ENCODE measurements around the gene SLC24A3. TPM values are rescaled to one million over a fixed set of nuclear protein-coding genes. Genes with fewer than 3 reads are reported as not detected.
A peak's percentile ranks its signal among the peaks of the same experiment; 100 is the strongest.
"Not testable (repeated sequence)": the region's sequence is repeated elsewhere in the genome, so short reads cannot be mapped to it uniquely, and the experiment has no call there.

SLC24A3 gene
- total RNA-seq, 1 experiment from 2014 or later: not detected

GRCh38 chr20:19619904-19620430 is 407.5 kb downstream of the SLC24A3 start:
- DNase-seq (ENCODE audit: low spot score): no peak

GRCh38 chr20:19620446-19620845 is 408.0 kb downstream of the SLC24A3 start:
- DNase-seq (ENCODE audit: low spot score): peak; percentile 11

GRCh38 chr20:19621072-19621471 is 408.6 kb downstream of the SLC24A3 start:
- no peak for DNase-seq (ENCODE audit: low spot score)

- no peak for DNase-seq (ENCODE audit: low spot score)
Observed at GRCh38 chr20:19624221-19624965, 412.0 kb downstream of the SLC24A3 start.

GRCh38 chr20:19625426-19625825 is 413.0 kb downstream of the SLC24A3 start:
- no peak for DNase-seq (ENCODE audit: low spot score)

GRCh38 chr20:19626896-19627295 is 414.5 kb downstream of the SLC24A3 start:
- DNase-seq (ENCODE audit: low spot score): no peak

- DNase-seq (ENCODE audit: low spot score): peak; percentile 87
Observed at GRCh38 chr20:19628570-19629134, 416.2 kb downstream of the SLC24A3 start.

GRCh38 chr20:19631410-19631809 is 419.0 kb downstream of the SLC24A3 start:
- DNase-seq (ENCODE audit: low spot score): peak; percentile 12

GRCh38 chr20:19633985-19634384 is 421.5 kb downstream of the SLC24A3 start:
- no peak for DNase-seq (ENCODE audit: low spot score)

- DNase-seq (ENCODE audit: low spot score): not testable (repeated sequence)
Observed at GRCh38 chr20:19639471-19640045, 427.1 kb downstream of the SLC24A3 start.

- no peak for DNase-seq (ENCODE audit: low spot score)
Observed at GRCh38 chr20:19642860-19643259, 430.4 kb downstream of the SLC24A3 start.

GRCh38 chr20:19644085-19644484 is 431.6 kb downstream of the SLC24A3 start:
- no peak for DNase-seq (ENCODE audit: low spot score)

- no peak for DNase-seq (ENCODE audit: low spot score)
Observed at GRCh38 chr20:19646963-19647362, 434.5 kb downstream of the SLC24A3 start.

- DNase-seq (ENCODE audit: low spot score): no peak
Observed at GRCh38 chr20:19648024-19648423, 435.6 kb downstream of the SLC24A3 start.

GRCh38 chr20:19649041-19649440 is 436.6 kb downstream of the SLC24A3 start:
- DNase-seq (ENCODE audit: low spot score): no peak

GRCh38 chr20:19652591-19653026 is 440.2 kb downstream of the SLC24A3 start:
- no peak for DNase-seq (ENCODE audit: low spot score)

- DNase-seq (ENCODE audit: low spot score): no peak
Observed at GRCh38 chr20:19653327-19653726, 440.9 kb downstream of the SLC24A3 start.

- DNase-seq (ENCODE audit: low spot score): no peak
Observed at GRCh38 chr20:19654921-19655320, 442.5 kb downstream of the SLC24A3 start.

GRCh38 chr20:19658137-19658536 is 445.7 kb downstream of the SLC24A3 start:
- DNase-seq (ENCODE audit: low spot score): no peak

- no peak for DNase-seq (ENCODE audit: low spot score)
Observed at GRCh38 chr20:19659448-19659847, 447.0 kb downstream of the SLC24A3 start.

GRCh38 chr20:19660808-19661378 is 448.5 kb downstream of the SLC24A3 start:
- no peak for DNase-seq (ENCODE audit: low spot score)
